CD4-positive, alpha-beta T cell treated with Interleukin-10 for 1 hour (primary cell): Measurements from ENCODE around the gene OSBP2.
A peak's percentile ranks its signal among the peaks of the same experiment; 100 is the strongest.
"Not testable (repeated sequence)": the region's sequence is repeated elsewhere in the genome, so short reads cannot be mapped to it uniquely, and the experiment has no call there.

Experiments
- DNase-seq: peaks from one replicate; pipeline ENCODE4 v3.0.0-alpha.2; 2020

Gene OSBP2

GRCh38 chr22:30718938-30719337 lies 24.3 kb downstream of the OSBP2 start:
- DNase-seq = no peak

DNA sequence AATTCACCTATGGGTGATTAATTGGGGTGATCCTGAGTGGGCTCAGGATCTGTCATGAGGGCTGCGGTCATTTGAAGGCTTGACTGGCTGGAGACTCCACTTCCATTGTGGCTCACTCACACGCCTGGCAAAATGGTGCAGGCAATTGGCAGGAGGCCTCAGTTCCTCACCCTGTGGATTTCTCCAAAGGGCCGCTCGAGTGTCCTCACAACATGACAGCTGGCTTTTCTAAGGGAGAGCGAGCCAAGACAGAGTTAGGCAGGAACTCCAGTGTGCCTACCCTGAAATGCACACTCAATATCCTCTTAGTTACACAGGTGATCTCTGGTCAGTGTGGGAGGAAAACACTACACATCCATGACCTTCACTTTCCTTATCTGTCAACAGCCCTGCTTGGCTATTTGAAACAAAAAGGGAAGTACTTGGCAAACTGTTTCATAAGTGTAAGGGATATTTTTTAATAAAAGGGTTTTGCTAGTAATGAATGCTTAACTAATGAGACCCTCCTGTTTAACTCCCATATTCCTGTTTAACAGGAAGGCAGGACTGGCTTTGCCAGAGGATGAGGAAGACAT lies 25.7 kb downstream of the OSBP2 start:
- no peak for DNase-seq

GRCh38 chr22:30721741-30722140 lies 27.1 kb downstream of the OSBP2 start:
- no peak for DNase-seq

GRCh38 chr22:30728826-30729225 lies 34.2 kb downstream of the OSBP2 start:
- DNase-seq = no peak

DNA sequence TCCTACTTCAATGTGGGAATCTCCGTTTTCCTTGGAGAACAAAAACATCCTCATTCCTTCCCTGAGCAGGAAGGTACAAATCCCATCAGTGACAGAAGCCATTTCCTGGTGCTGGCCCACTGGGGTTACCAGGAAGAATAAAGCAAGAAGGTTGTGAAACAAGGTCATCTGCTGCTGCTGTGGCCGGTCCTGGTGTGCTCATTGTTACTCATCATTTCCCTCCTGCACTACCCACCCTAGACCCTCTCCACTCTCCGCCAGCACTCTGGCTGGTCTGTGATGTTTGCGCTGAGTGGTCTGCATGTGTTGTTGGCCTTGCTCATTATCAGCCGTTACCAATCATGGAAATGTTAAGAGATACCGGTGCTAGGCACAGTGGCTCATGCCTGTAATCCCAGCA lies 37.0 kb downstream of the OSBP2 start:
- DNase-seq = no peak

- DNase-seq = no peak
These were observed 37.8 kb downstream of the OSBP2 start for GRCh38 chr22:30732426-30732825.

DNA sequence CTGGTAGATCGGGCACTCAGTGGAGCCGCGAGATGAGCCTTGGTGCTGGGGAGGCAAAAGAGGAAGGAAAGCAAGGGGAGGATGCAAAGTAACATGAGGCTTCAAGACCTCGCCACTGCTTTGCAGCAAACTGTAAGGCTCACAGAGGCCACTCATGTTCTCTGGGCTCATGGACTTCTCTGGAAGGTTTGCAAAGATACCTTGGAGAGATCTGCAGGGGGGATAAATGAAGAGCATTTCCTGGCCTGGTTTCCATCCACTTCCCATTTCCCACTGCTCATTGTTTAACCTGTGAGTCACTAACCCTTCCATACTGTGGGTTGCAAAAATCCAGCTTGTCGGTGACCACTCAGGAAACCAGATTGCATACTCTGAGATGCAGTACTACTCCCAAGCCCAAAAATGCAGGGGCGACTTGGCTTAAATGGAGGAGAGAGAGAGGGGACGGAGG lies 38.5 kb downstream of the OSBP2 start:
- no peak for DNase-seq

GRCh38 chr22:30740007-30740406 lies 45.3 kb downstream of the OSBP2 start:
- DNase-seq = not testable (repeated sequence)

DNA sequence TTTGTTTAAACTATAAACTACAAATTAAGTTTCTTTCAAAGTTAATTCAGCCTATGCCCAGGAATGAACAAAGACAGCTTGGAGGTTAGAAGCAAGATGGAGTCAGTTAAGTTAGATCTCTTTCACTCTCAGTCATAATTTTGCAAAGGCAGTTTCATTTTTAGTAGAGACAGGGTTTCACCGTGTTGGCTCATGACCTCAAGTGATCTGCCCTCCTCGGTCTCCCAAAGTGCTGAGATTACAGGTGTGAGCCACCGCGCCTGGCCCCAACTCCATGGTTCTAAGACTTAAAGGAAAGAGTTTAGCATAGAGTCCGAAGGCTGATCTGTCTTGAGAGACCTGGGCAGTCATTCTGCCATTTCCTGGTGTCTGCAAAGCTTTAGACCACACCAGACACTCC lies 45.8 kb downstream of the OSBP2 start:
- not testable (repeated sequence) for DNase-seq

DNA sequence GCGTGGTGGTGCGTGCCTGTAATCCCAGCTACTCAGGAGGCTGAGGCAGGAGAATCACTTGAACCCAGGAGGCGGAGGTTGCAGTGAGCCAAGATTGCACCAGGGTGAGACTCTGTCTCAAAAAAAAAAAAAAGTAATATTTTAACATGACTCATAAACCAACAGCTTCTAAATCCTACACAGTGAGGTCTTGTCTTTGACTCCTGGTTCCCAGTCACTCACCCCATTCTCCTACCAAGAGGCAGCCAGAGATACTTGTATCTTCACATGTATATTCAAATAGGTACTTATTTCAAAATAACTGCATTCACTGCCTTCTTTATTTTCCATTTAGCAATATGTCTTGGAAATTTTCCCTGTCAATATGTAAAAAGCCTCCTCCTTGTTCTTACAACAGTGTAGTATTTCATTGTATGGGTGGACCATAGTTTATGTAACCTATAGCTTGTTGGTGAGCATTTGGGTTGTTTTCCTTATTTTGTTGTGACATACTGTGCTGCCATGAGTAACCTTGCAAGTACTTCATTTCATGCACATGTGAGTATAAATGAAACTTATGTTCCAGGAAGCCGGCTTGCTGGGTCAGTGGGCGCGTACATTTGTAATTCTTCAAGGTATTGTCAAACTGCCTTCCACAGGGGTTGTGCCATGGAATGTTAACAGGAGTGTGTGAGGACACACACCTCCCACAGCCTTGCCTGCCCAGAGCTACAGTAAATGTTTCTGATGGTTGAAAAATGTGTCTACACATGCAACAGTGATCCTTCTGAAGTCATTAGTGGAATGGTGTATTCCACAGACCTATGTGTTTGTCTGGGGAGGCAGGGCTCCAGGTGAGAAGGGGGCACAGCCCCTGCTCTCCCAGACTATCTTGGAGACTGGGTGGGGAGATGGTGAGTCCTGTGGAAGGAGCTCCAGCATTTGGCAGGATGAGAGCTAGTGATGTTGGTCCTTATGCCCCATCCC lies 47.9 kb downstream of the OSBP2 start:
- DNase-seq = no peak

DNA sequence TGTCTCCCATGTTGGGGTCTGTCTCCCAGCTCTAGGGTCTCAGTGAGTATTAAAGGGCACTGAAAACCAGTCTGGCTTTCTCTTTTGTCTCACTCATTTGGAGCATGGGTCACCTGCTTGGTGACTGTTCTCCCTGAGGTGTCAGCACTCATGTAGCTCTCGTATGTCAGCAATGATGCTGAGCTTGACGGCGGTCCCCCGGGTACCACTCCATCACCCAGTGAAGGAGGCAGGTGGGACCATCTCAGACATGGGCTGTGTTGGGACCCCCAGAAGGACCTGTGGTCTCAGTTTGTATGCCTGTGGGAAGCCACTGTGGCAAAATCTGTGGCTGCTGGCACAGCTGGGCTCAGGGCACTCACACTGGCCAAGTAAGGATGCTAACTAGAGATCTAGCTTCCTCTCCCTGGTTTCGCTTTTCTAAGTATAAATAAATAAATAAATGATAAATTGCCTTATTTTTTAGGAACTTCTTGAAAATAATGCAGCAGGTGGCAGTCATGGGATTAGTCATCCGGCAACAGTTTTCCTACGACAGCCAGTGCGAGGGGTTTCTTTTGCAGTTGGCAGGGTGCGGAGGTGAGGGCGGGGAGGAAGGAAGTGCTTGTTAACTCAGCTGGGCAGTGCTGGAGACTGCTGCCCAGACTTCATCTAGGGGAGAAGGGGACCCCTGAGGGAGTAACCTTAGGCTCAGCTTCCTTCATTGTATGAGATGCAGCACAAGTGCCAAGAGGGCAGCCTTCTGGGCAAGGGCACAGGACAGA lies 48.8 kb downstream of the OSBP2 start:
- DNase-seq = peak; percentile 17

GRCh38 chr22:30744224-30744623 lies 49.5 kb downstream of the OSBP2 start:
- DNase-seq = no peak

GRCh38 chr22:30747493-30747892 lies 52.8 kb downstream of the OSBP2 start:
- DNase-seq = no peak

- DNase-seq = no peak
These were observed 54.6 kb downstream of the OSBP2 start for GRCh38 chr22:30749272-30749671.

- DNase-seq = no peak
These were observed 55.2 kb downstream of the OSBP2 start for GRCh38 chr22:30749849-30750248.

GRCh38 chr22:30751529-30751928 lies 56.9 kb downstream of the OSBP2 start:
- DNase-seq = no peak

DNA sequence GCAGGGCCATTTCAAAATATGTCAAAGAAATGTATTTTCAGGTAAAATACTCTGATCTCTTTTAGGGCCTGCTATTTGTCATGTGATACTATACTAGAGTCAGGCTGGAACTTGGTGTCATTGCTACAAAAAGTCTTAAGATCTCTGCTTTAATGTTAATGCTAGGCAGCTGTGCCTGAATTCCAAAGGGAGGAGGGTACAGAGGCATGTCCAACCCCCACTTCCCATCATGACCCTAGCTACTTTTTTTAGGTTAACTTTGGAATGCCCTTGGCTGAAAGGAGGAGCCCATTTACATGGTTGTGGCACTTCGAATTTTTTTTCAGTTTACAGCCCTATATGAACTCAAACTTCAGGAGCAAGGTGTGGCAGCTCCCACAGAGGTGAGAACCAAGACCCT lies 58.1 kb downstream of the OSBP2 start:
- DNase-seq = no peak

DNA sequence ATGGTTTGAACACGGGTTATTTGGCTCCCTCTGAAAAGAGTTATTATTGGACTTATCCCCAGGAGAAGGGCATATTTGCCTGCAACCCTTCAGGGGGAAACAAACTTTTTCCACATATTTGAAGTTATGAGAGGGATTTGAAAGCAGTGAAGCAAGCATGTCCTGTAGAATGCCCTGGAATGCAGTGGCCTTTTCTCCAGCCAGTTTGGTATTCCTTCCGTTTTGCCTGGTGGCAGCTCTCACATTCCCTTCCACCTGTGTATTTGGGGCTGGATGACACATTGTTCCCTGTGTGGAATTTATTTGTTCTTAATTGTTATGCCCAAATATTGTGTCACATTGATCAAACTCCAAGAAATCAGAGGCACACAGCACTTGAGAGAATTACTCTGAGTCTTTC lies 59.0 kb downstream of the OSBP2 start:
- no peak for DNase-seq

- DNase-seq = no peak
These were observed 59.8 kb downstream of the OSBP2 start for GRCh38 chr22:30754521-30754920.

DNA sequence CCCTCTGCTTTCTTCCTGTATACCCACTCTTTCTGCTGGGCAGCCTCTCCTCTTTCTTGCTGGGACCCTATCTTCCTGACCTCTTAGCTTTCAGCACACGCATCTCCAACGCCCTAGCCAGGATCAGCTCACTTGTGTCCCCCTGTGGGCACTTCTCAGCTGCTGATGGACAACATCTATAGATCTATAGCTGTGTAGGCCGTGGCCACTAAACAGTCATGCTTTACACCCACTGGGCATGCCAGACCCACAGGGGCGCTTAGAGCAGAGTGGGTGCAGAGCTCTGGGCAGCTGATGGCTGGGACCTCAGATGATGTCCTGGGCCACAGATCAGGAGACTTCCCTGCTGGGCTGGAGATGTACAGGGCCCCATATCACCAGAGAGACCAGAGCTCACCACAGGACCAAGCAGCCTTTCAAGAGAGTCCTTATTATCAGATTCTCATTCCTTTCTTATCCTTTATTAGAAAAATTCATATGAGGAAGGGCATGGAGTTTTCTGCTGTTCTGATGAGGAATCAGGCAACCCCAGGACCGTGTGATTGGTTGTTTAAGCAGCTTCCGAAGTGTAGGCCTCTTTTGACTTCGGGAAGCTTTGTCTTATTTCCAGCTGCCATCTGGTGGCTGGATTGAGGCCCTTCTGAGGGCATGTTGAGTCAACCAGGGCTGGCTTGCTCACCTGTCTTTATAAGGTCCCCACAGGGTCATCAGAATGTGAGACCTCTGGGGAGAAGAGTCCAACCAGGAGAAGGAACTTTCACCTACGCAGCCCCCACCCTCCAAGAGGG lies 60.5 kb downstream of the OSBP2 start:
- DNase-seq = peak; percentile 65

DNA sequence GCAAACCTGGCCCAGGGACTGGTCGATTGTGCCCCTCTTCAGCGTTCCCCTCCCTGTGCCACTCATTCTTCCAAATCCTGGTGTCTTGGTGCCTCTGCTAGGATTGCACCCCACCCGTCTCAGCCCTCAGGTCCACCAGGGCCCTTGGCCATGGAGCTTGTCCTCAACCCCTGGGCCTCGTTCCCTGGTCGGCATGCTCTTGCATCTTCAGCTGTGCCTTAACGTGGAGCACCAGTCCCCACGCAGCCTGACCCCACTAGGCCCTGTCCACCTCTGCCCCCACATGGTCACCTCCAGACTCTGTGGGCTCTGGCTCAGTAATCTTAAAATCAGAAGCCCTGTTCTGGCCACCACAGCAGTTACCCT lies 61.1 kb downstream of the OSBP2 start:
- no peak for DNase-seq

DNA sequence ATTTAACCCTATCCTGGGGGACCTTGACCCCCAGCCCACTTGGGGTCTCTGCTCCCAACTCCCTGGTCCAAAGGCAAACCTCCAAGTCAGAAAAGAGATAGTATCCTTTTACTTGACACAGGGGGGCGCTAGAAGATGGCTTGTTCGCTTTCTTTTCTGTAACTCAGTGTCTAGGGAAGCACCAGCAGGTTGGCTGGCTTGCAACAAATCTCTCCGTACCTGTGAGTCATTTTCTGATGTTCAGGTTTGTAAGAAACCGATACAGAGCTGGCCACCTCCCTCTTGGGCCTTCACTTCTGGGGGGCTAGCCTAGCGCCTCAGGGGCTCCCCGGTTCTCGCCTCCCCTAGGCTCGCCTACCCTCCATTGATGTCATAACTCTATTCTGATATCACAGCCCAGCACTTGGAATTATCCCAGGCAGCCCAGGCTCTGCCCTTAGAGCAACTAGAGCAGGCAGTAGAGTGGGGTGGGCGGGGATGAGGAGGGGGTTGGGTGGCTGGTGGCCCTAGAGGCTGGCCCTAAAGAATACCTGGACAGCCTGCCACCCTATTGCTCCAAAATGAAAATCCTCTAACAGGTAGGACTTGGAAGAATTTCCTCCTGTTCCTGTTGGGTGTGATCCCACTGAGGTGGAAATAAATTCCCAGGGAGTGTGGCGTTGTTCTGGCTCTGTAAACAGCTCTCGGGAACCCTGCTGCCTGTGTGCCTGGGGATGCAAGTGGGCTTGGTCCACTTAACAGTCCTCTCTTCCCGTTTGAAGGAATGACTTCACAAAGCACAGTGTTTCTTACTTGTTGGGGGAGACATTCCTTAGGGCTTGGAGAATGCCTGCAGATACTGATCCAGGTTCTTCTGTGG lies 69.4 kb downstream of the OSBP2 start:
- DNase-seq = peak; percentile 69
